GM18517 (cell line): ENCODE data around the gene SCO2.

Experiments
- ATAC-seq: cut with Tn5 transposase; IDR thresholded peaks from one replicate; pipeline ENCODE4 v1.9.1; 2021; ENCODE audit warnings: mild to moderate bottlenecking, moderate library complexity; ENCODE audit not compliant: unreplicated experiment

SCO2 gene, protein sequence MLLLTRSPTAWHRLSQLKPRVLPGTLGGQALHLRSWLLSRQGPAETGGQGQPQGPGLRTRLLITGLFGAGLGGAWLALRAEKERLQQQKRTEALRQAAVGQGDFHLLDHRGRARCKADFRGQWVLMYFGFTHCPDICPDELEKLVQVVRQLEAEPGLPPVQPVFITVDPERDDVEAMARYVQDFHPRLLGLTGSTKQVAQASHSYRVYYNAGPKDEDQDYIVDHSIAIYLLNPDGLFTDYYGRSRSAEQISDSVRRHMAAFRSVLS

DNA sequence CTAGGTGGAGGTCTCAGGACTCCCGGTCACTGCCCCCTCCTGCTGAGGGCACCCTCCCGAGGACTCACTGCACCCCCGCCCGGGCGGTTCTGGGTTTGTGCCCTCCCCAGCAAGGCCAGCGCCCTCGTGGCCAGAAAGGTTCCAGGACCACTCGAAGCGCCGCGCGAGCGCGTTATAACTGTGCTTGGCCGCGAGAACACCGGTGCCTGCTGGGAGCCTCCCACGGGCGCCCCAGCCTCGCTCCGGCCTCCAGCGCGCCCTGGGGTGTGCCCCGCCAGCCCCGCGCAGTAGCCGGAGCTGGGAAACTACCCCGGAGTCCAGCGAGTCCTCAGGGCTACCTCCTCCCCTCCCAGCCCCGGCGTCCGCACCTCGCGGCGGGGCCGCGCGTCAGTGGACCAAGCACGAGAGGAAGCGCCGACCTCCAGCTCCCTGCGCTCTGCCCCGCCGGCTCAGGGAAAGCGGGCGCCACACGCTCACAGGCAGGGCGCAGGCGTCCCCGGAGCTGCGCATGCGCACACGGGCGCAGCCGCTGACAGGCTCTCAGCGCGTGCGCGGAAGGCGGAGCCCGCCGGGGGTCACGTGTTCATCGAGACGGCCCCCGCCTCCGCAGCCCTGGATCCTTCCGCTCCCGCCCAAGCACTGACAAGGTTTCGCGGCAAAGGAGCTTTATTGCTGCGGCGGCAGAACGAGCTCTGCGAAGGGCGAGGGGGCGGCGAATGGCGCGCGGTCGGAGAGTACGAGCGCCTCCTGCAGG lies at the start of gene SCO2:
Gene SCO2 (minus strand): TSS at position 495 of the 754 bp plus-strand sequence. CDS start 1,187 bp downstream, outside the sequence.
- peak; percentile 47 for ATAC-seq

- ATAC-seq, result no peak
These were observed 49.0 kb upstream of the SCO2 start for GRCh38 chr22:50574383-50574755.

GRCh38 chr22:50573491-50574382 lies 48.3 kb upstream of the SCO2 start:
- ATAC-seq, result no peak

DNA sequence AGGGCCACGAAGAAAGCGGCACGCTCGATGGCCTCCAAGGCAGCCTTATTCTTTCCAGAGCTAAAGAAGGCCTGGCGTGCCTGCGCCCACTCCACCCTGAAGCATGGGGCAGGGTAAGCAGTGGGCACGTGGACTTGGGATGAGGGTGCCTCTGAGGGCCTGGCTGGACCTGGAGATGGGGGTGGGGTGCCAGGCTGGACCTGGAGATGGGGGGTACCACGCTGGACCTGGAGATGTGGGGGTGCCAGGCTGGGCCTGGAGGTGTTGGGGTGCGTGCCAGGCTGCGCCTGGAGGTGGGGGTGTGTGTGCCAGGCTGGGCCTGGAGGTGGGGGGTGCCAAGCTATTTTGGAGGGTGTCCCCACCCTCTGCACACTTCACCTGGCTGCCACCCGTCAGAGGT lies 47.6 kb upstream of the SCO2 start:
- no peak for ATAC-seq

DNA sequence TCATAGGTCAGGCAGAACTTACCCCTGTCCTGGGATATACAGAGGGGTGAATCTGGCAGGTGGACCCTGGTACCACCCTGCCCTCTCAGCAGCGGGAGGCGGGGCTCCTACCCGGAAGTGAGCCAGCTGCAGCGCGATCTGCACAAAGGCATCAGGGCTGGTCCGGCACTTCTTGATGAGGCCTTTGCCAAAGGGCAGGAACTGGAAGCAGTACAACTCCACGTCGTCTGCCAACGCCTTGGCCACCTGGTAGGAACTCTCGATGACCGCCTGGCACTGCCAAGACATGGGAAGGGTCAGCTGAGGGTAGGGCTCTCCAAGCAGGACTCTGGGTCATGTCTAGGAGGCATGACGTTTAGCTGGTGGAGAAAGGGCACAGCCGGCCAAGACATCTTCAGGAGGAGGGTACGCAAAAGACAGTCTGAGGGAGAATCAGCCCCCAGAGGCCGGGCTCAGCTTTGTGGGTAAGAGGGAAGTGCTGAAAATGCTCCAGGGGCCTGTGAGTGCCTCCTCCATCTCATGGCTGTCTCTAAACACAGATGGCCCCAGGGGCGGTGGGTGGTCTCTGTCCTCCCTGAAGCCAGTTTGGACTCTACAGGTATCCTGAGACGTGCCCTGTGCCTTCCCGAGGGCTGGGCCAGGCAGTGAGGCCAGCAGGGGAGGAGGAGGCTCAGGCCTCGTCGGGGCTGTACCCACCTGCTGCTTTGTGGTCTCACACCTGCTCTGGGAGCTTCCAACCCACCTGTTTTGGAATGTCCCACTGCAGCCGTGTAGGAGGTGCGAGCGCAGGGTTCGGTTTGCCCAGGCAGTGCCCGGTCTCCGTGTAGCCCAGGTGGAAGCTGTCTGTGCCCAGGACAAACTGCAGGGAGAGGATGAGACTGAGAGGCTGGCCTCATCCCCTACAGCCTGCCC lies 46.1 kb upstream of the SCO2 start:
- ATAC-seq, result no peak

DNA sequence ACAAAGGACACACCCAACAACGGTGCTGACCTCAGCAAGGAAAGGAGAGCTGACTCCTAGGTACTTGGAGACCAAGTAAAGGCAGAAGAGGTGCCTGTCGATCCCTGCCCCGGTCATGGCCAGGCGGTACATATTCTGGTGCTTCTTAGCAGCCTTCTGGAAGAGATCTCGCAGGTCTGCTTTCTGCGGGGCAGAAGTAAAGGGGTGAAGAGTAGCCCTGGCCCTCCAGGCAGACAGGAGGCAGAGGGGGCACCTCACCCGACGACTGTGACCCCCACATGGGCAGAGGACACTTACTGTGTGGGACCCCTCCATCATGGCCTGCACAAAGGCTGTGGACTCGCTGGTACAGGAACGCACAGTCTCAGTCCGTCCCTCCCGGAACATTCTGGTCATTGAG lies 45.5 kb upstream of the SCO2 start:
- no peak for ATAC-seq

DNA sequence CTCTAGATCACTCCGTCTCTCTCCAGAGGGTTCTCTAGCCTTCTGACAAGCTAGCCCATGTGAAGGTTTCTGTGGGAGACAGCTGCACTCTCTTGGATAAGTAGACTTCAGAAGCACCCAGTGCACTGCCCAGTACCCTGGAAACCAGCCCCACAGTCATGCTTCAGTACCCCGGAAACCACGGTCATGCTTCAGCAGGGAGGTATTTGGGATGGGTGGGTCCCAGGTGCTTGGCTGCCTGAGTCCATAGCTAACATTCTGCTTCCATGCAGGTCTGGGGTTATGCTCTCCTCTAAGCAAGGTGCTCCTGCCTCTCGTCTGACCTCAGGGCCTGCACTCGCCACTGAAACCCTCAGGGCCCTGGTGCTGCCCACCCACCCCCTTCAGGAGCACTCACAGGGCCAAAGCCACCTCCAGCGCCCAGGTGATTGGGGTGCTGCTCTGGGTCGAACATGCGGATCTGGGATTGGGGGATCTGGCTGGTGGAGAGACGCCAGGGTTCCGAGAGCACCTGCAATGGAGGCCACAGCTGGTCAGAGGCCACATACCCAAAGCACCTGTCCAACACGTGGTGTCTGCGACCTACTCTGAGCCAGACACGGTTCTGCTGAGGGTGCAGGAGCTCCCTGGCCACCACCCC lies 44.6 kb upstream of the SCO2 start:
- no peak for ATAC-seq

- ATAC-seq, result no peak
These were observed 43.7 kb upstream of the SCO2 start for GRCh38 chr22:50569041-50569459.

DNA sequence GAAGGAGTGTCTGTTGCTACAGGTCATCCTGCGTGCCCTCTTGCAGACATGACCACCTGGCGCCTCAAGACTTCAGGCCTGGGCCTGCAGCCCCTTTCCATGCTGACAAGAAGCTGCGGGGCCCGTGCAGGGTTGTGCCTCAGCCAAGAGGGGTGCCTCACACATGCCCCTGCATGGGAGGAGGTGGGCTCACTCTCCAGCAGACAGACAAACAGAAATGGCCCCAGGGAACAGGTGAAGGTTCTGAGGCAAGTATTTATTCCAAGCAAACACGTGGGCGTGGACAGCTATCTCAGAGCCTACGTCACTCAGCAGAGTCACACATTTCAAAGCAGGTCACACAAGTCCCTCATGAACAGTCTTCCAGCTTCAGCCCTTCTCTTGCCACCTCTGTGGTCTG lies 43.2 kb upstream of the SCO2 start:
- ATAC-seq, result no peak

DNA sequence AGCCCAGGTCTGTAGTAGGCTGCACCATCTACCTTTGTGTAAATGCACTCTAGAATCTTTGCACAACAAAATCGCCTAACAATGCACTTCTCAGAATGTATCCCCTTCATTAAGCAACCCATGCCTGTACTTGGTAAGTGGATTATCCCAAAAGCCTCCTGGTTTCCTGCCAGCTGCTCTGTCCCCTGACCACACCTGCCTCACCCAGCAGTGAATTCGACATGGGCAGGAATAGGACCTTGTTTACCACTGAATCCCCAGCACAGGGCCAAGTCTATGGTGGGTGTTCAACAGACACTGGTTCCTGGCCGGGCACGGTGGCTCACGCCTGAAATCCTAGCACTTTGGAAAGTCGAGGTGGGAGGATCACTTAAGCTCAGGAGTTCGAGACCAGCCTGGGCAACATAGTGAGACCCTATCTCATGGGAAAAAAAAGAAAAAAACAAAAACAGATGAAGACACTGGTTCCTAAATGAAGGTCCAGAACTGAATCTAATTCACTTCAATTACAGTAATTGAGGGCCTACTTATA lies 42.4 kb upstream of the SCO2 start:
- ATAC-seq, result no peak

DNA sequence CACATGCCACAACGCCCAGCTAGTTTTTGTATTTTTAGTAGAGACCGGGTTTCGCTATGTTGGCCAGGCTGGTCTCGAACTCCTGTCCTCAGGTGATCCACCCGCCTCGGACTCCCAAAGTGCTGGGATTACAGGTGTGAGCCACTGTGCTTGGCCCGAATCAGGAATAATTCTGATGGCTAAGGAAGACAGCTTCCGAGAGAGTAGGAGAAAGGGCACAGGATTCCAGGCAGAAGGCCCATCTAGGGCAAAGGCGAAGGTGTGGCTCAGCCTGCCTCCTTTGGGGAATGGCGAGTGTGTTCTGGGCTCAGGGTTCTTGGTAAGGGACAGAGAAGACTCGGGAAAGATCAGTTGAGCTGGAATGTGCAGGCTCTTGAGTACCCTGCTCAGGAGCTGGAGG lies 38.9 kb upstream of the SCO2 start:
- no peak for ATAC-seq

GRCh38 chr22:50563413-50564160 lies 38.2 kb upstream of the SCO2 start:
- peak; percentile 13 for ATAC-seq

DNA sequence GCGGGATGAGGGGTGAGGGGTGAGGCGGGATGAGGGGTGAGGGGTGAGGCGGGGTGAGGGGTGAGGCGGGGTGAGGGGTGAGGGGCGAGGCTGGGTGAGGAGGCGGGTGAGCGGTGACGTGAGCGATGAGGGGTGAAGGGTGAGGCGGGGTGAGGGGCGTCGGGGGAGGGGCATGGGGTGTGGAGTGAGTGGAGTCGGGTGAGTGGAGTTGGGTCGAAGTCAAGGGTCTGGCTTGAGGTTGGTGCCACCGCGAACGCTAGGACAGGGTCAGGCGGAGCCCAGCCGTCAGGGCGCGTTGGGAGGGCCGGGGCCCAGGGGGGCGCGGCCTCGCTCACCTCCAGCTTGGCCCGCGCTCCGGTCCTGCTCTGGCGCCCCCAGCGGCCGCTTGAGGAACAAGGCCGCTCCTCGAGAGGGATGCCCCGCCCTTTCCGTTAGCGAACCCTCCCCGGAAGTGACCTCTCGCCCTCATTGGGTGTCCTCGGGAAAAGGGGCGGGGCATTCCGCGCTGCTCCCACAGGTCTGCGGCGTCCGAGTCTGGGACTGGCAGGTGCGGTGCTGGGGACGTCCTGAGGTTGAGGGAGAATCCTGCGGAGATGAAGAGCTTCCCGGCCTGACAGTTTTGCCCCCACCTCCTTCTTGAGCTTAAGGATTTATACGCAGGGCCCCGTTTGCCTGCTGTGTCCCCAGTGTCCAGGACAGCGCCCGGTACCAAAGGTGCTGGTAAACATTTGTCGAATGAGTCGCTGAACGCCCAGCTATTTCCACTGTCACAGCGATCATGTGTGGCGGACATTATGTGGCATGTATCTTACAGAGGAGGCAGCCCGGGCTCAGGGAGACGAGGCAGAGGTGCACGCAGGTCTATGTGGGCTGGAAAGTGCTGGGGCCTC lies 37.4 kb upstream of the SCO2 start, which contains the start of gene SYCE3:
Gene SYCE3 (minus strand): TSS at position 397 of the 890 bp plus-strand sequence. CDS start 6,514 bp downstream, outside the sequence.
- ATAC-seq, result peak; percentile 81

- ATAC-seq, result no peak
These were observed 36.3 kb upstream of the SCO2 start for GRCh38 chr22:50561401-50562358.

DNA sequence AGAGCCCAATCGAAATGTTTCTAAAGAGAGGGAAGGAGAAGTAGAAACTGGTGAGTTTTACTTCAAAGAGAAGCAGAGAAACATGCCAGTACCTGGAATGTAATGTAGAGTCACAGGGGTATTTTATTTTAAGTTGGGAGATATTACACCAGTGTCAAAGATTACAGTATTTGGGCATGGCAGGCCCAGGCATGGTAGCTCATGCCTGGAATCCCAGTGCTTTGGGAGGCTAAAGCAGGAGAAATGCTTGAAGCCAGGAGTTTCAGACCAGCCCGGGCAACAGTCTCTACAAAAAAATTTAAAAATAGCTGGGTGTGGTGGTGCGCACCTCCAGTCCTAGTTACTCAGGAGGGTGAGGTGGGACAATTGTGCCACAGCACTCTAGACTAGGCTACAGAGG lies 34.6 kb upstream of the SCO2 start:
- ATAC-seq, result no peak

DNA sequence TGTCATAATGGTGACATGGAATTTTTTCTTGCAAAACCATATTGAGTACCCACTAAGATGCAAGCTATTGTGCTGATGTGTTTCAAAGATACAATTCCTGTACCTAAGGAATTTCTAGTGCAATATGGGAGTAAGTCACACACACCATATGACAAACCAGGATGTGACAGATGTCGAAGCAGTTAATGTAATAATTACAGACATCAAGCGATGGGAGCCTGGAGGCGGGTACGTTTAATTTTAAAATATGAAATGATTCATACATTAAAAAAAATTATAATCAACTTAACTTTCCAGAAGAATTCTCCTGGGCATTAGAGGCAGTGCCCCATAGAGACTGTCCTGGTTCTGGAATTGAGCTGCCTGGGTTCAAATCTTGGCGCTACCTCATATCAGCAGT lies 31.3 kb upstream of the SCO2 start:
- ATAC-seq, result no peak

DNA sequence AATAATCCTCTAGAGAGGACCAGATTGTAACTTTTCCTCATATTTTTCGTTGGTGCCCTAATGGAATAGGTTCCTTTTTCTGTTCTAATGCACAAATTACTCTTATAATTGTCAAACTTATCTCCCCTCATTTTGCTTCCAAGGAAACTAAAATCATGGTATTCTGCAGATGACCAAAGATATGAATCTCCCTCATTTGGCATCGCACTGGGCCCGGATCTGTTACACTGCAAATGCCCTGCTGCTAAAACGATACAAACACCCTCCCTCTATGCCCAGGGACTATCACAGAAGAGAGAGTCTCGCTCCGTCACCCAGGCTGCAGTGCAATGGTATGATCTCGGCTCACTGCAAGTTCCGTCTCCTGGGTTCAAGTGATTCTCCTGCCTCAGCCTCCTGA lies 27.9 kb upstream of the SCO2 start:
- ATAC-seq, result no peak
